Activated CD8-positive, alpha-beta memory T cell treated with anti-CD3 and anti-CD28 coated beads for 48 hours (primary cell): ENCODE measurements around the gene ZDHHC17.
"Not testable (repeated sequence)": the region's sequence is repeated elsewhere in the genome, so short reads cannot be mapped to it uniquely, and the experiment has no call there.

Source experiments
- DNase-seq, 3 experiments: peaks; one replicate each; pipeline ENCODE4 v3.0.0-alpha.2; 2020; ENCODE audit warnings: low read depth in 2 of 3, low spot score in 2 of 3

Gene ZDHHC17

GRCh38 chr12:76763746-76764675, at the start of gene ZDHHC17:
Gene ZDHHC17 (plus strand): TSS chr12:76764115. CDS start chr12:76764237, 122 bp downstream.
- peak; percentile 71 to 90 (median 81) for DNase-seq

GRCh38 chr12:76714415-76714814, 49.5 kb upstream of the ZDHHC17 start:
- DNase-seq, result no peak

GRCh38 chr12:76714861-76715260, 49.1 kb upstream of the ZDHHC17 start:
- no peak for DNase-seq

GRCh38 chr12:76715332-76715731, 48.6 kb upstream of the ZDHHC17 start:
- no peak for DNase-seq

GRCh38 chr12:76717314-76717713, 46.6 kb upstream of the ZDHHC17 start:
- DNase-seq, result no peak

- no peak for DNase-seq
Observed at GRCh38 chr12:76719171-76720041, 44.5 kb upstream of the ZDHHC17 start.

GRCh38 chr12:76720068-76720467, 43.8 kb upstream of the ZDHHC17 start:
- DNase-seq, result no peak

- DNase-seq, result no peak
Observed at GRCh38 chr12:76726626-76727025, 37.3 kb upstream of the ZDHHC17 start.

GRCh38 chr12:76732188-76732587, 31.7 kb upstream of the ZDHHC17 start:
- not testable (repeated sequence) for DNase-seq

GRCh38 chr12:76737689-76738088, 26.2 kb upstream of the ZDHHC17 start:
- DNase-seq, result not testable (repeated sequence)

GRCh38 chr12:76738824-76739579, 24.9 kb upstream of the ZDHHC17 start:
- no peak for DNase-seq

GRCh38 chr12:76739896-76740295, 24.0 kb upstream of the ZDHHC17 start:
- DNase-seq, result no peak

- no peak for DNase-seq
Observed at GRCh38 chr12:76740501-76740900, 23.4 kb upstream of the ZDHHC17 start.

GRCh38 chr12:76745343-76745742, 18.6 kb upstream of the ZDHHC17 start:
- DNase-seq, result no peak

GRCh38 chr12:76746516-76746915, 17.4 kb upstream of the ZDHHC17 start:
- DNase-seq, result no peak

- no peak for DNase-seq
Observed at GRCh38 chr12:76747245-76747644, 16.7 kb upstream of the ZDHHC17 start.

- no peak for DNase-seq
Observed at GRCh38 chr12:76755829-76756379, 8.0 kb upstream of the ZDHHC17 start.

GRCh38 chr12:76757694-76758093, 6.2 kb upstream of the ZDHHC17 start:
- DNase-seq, result no peak

GRCh38 chr12:76762601-76762980, 1.3 kb upstream of the ZDHHC17 start:
- DNase-seq, result no peak

- DNase-seq, result no peak
Observed at GRCh38 chr12:76764856-76765255, 941 bp downstream of the ZDHHC17 start.

- DNase-seq, result no peak
Observed at GRCh38 chr12:76765598-76765997, 1.7 kb downstream of the ZDHHC17 start.
